Measurements from ENCODE around the gene NUP35. TPM values are rescaled to one million over a fixed set of nuclear protein-coding genes. Genes with fewer than 3 reads are reported as not detected.

NUP35 gene
- total and polyA plus RNA-seq, 2 of the 8 experiments (the other 6 are each of a cell fraction or from before 2014, with no cell fraction given), result 30.7 to 48.7 TPM

- no peak for TF ChIP-seq CTCF (IDR thresholded peaks at IDR 0.05; ENCODE audit: control extremely low read depth in 1 of 3, insufficient read depth in 1 of 3, low read depth in 1 of 3, low read length in 3 of 3)
- TF ChIP-seq ATF2 (IDR thresholded peaks at IDR 0.05; ENCODE audit: low read length), result no peak
- TF ChIP-seq BCL11A (IDR thresholded peaks at IDR 0.05; ENCODE audit: low read depth in 2 of 2, low read length in 2 of 2), result no peak
These were observed 2.4 kb downstream of the NUP35 start (continued) for GRCh38 chr2:183126635-183127034.

Data from H1 (cell line).